GM21515 (cell line): Measurements from ENCODE around the gene RAB11FIP5.

Experiments used
- ATAC-seq: cut with Tn5 transposase; IDR thresholded peaks from one replicate; pipeline ENCODE4 v1.9.1; 2021; ENCODE audit not compliant: unreplicated experiment

RAB11FIP5 gene

DNA sequence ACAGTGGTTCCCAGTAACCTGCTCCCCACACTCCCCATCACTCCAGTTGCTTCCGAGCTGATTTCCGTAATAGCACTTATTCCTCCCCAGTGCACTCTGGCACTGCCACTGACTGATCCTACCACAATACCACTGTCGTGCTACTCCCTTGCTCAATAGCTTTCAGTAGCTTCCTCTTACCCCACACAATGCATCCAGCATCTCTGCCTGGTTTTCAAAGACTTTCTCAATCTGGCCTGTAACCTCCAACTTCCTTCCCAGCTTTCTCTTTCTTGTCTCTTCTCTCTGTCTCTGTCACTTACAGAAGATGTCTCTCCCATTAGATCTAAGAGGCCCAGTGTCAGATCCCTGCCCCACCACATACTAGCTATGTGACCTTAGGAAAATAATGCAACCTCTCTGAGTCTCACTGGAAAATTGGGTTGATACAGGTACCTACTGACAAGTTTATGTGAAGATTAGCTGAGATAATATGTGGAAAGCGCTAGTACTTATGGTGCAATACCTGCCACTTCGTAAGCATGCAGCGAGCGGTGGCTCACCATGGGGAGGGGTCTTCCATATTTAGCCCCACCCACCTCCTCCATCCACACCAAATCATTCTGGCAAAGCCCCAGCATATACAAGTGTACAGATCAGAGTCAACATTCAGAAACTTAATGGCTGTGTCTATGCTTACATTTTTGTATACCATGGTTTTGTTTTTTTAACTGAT is 77.9 kb downstream of the RAB11FIP5 start:
- no peak for ATAC-seq

DNA sequence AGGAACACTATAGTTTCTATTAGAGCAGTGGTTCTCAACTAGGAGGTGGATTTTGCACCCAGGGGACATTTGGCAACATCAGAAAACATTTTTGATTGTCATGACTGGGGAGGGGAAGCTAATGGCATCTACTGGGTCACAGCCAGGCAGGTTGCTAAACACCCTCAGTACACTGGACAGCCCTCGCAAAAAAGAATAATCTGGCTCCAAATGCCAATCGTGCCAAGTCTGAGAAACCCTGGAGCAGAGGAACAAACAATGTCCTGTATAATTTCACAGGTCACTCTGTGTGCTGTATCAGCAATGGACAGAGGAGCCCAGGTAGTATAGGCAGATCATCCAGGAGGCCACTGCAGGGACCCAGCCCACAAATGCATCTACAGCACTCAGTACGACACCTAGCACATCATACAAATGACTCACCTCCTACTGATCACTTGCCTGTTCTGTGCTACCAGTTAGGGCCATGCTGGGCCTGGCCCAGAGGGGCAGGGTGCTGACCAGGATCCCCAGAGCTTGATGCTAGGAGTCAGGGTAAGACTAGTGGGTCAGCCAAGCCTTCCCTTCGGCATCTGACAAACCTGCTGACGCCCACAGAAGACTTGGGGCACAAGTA is 78.9 kb downstream of the RAB11FIP5 start:
- no peak for ATAC-seq

DNA sequence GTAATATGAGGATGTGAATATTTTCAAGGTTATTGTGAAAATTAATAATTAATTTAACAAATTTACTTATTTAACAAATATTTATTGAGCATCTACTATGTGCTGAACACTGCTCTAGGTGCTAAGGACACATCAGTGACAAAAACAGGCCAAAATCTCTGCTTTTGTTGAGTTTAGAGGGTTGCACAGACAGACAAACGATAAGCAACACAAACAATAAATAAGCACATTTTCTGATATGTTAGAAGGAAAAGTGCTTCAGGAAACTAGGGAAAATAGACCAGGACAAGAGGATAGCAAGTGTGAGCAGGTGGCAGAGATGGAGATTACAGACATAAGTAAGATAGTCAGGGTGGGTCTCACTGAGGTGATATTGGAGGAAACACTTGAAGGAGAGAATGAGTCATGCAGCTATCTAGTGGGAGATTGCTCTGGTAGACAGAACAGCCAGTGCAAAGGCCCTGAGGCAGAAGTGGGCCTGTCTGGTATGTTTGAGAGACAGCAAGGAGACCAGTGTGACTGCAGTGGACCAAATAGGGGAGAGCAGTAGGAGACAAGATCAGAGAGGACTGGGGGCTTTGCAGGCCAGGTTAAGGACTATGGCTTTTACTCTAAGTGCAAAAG is 79.5 kb downstream of the RAB11FIP5 start:
- ATAC-seq = no peak

DNA sequence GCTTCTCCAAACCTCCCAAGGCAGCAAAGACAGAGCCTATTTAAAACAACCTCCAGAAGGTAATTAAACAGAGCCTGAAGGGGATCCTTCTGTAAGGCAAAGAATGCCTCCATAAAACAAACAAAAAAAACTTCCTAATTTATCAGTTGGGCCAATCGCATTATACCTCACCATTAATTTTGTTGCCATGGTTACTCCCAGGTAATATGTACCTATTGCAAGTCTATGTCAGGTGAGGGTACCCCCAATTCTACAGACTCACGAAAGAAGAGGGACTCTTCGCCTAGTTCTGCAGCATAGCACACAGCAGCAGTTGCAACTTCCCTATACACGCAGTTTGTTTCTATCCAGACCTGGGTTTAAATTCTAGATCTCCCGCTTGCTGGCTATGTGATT is 80.0 kb downstream of the RAB11FIP5 start:
- ATAC-seq = no peak

DNA sequence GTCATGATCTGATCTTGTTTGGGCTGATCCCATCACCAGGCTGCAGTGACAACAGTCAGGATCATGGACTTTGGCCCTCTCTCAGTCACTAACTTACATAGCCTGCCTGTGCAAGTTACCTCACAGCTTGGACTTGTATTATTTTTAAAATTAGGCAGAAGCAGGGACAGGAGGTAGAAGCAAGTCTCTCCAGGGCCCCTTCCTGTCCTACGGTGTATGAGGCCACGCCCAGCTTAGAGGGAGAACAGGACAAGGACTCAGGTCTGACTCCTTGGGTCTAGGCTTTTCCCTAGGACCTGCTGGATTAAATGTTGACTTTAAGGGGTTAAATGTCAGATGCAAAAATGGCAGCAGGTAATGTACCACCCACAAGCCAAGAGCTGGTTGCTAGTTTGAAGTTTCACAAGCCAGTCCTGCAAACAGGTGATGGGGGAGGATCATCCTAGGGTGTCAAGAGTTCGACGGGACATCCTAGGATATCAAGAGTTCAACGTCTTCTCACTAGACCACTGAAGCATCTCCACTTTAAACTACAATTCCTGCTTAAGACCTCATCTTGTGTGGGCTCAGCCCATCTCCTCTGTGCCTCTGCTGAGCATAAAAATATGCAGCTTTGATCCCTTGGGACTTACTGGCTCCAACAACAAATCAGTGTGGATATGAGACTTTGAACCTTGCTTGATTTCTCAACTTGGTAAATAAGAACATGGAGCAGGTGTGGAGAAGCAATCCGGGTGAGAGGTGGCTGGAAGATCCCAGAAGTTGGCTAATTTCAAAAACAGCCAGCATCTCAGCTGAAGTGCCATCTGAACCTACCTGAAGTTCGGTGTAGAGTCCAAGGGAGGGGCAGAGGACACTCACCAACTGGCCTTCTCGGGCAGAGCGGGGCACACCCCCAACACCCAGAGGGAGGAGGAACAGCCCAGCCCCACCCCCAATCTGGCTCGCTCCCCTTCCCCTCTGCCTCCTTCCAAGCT is 80.7 kb downstream of the RAB11FIP5 start:
- no peak for ATAC-seq

DNA sequence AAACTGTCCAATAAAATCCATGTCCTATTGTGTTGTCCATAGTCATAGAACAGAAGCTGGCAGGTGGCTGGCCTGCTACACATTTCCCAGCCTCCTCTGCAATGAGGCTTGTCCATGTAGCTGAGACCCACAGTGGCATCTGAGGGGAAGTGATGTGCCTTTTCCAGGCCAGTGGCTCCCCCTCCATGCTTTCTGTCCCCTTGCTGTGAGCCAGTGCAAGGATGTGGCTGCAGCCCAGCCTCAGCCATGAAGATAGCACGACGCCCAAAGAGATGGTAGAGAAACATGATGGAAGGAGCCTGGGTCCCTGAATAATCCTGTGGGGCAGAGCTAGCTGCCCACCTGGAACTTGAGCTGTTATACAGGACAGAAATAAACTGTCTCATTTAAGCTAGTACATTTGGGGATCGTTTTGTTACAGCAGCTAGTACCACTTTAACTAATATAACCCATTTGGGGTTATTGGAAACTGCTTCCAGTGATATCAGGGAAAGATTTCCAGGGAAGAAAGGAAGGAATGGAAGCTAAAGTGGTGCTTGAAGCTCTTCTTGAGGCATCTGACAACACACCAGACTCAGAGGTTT is 81.6 kb downstream of the RAB11FIP5 start:
- no peak for ATAC-seq

DNA sequence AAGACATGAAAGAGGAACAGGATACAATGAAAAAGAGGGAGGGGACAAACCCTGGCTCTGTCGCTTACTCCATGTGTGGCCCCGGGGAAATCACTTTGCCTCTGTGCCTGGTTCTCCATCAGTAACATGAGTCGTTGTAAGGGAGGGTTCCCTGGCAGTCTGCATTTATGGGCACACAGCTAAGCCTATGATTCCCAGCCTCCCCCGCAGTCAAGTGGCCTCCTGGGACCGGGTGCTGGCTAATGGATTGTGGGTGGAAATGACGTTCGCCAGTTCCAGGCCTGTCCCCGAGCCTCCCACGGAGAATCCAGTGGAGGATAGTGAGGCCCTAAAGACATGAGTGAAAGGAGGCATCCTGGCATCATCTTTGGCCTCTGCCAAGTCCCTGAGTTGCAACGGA is 83.9 kb downstream of the RAB11FIP5 start:
- no peak for ATAC-seq

DNA sequence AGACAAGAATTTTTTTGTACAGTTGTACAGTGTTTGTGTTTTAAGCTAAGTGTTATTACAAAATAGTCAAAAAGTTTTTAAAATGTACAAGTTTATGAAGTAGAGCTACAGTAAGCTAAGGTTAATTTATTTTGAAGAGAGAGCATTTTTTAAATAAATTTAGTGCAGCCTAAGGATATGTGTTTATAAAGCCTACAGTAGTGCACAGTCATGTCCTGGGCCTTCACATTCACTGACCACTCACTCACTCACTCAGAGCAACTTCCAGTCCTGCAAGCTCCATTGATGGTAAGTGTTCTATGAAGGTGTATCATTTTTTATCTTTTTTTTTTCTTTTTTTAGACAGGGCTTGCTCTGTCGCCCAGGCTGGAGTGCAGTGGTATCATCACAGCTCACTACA is 85.4 kb downstream of the RAB11FIP5 start:
- ATAC-seq = no peak

DNA sequence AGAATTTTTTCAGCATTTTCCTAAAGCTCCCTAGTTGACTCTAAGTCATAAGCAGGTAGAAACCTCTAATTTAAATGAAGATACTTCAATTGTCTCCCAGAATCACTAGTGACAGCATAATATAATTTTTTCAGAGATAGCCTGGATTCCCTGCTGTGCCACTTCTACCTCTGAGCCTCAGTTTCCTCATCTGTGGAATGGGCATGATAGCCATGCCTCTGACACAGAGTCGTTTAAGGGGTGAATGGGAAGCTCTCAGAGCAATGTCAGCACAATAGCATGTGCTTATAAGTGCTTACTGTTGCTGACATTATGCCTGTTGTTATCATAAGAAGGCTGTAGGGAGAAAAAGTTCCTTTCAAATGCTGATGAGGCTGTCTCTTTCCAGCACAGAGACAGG is 89.3 kb downstream of the RAB11FIP5 start:
- ATAC-seq = no peak
